Gastrocnemius medialis (tissue), 4 donors: ENCODE results near the gene NDUFAF4. TPM values are rescaled to one million over a fixed set of nuclear protein-coding genes. Genes with fewer than 3 reads are reported as not detected.

Experiments
- ATAC-seq, 2 donors: fragments of 150-250 bp; one replicate each; pipeline ENCODE4 v1.9.1; 2016
- DNase-seq, 2 donors: peaks; one replicate each; pipeline ENCODE4 v3.0.0-alpha.2; 2019
- H3K27ac ChIP-seq, 4 donors: fragments of 200-600 bp; sonication (generic); 1 replicate in 1 of 4; 2 replicates in 3 of 4; pipeline ENCODE4 v1.5.1; 2016 to 2018; ENCODE audit warnings: mild to moderate bottlenecking in 2 of 4, moderate library complexity in 1 of 4
- H3K27me3 ChIP-seq, 3 donors: fragments of 200-600 bp; sonication (generic) in 2 of 3; 1 replicate in 1 of 3; 2 replicates in 2 of 3; pipeline versions ENCODE4 v1.5.1 to v1.6.0; 2016 to 2019; ENCODE audit warnings: mild to moderate bottlenecking in 1 of 3, moderate library complexity in 1 of 3
- H3K36me3 ChIP-seq, 2 donors: fragments of 200-600 bp; sonication (generic) in 1 of 2; one replicate each; pipeline ENCODE4 v1.5.1; 2017 to 2018
- H3K4me1 ChIP-seq, 2 donors: fragments of 200-600 bp; sonication (generic) in 1 of 2; one replicate each; pipeline ENCODE4 v1.5.1; 2016 to 2017; ENCODE audit warnings: mild to moderate bottlenecking in 2 of 2
- H3K4me3 ChIP-seq, 4 donors: fragments of 200-600 bp; sonication (generic) in 3 of 4; 1 replicate in 1 of 4; 2 replicates in 3 of 4; pipeline ENCODE4 v1.5.1; 2016 to 2019; ENCODE audit warnings: mild to moderate bottlenecking in 2 of 4
- H3K9me3 ChIP-seq, 3 donors: fragments of 200-600 bp; sonication (generic) in 2 of 3; 1 replicate in 1 of 3; 2 replicates in 2 of 3; pipeline ENCODE4 v1.5.1; 2016 to 2019
- CTCF ChIP-seq, 5 experiments: fragments of 450-650 bp in 3 of 5; fragments of 200-600 bp in 2 of 5; sonication (generic) in 2 of 5; IDR thresholded peaks in 4 of 5; conservative IDR thresholded peaks in 1 of 5; 1 replicate in 4 of 5; 2 replicates in 1 of 5; pipeline ENCODE4 v1.5.1; 2016 to 2019; ENCODE audit warnings: antibody characterized with exemption in 5 of 5, mild to moderate bottlenecking in 3 of 5, moderate library complexity in 3 of 5
- POLR2A ChIP-seq, 2 donors: fragments of 450-650 bp; IDR thresholded peaks; one replicate each; pipeline ENCODE4 v1.6.1; 2017; ENCODE audit warnings: antibody characterized with exemption in 2 of 2, mild to moderate bottlenecking in 2 of 2, moderate library complexity in 2 of 2
- in situ Hi-C, 4 donors: fragments of 200-750 bp; cut with MboI; loops; one replicate each; pipeline versions ENCODE4 v1.15.0 to v1.8.0; 2017; ENCODE audit warnings: low sequenced_read_pairs in 4 of 4
- intact Hi-C: fragments of 100-400 bp; cut with DNase I; formaldehyde crosslinking; loops from one replicate; pipeline ENCODE4 v1.15.1; 2023; ENCODE audit warnings: low total_unique reads
- total RNA-seq, 4 donors: library from RNA; depleted of rRNA; stranded (reverse); fragments of >200 nt; gene quantifications; one replicate each; pipeline versions ENCODE4 v1.1.0 to v1.2.3, GENCODE V29; 2016

NDUFAF4 gene
- total RNA-seq, 4 donors from 2014 or later = 31.3 to 63.9 (median 45.8) TPM

- Histone ChIP-seq H3K9me3 (no peaks in the 10 kb centered on the region), H3K27ac (no peak overlapping the region), H3K4me1 (no peaks in the 10 kb centered on the region), H3K4me3 (no peak overlapping the region), H3K27me3 (no peaks in the 10 kb centered on the region), H3K36me3 (no peaks in the 10 kb centered on the region)
- ATAC-seq (no peak), DNase-seq (no peak)
- no peak for TF ChIP-seq POLR2A (IDR thresholded peaks at IDR 0.05)
- TF ChIP-seq CTCF (IDR thresholded peaks at IDR 0.05 in 4 of 5, conservative IDR thresholded peaks at IDR 0.05 in 1 of 5) = no peak
- intact Hi-C loops = no loop called here
- in situ Hi-C loops = no loop called here
Measured at GRCh38 chr6:96865055-96865405, 32.7 kb downstream of the NDUFAF4 start.

- Histone ChIP-seq H3K4me1 (no peaks in the 10 kb centered on the region), H3K27me3 (no peaks in the 10 kb centered on the region), H3K27ac (no peak overlapping the region), H3K9me3 (no peaks in the 10 kb centered on the region), H3K36me3 (no peaks in the 10 kb centered on the region), H3K4me3 (no peak overlapping the region)
- in situ Hi-C loops = no loop called here
- TF ChIP-seq CTCF (IDR thresholded peaks at IDR 0.05 in 4 of 5, conservative IDR thresholded peaks at IDR 0.05 in 1 of 5) (no peak), POLR2A (IDR thresholded peaks at IDR 0.05) (no peak)
- ATAC-seq (no peak), DNase-seq (no peak)
- intact Hi-C loops = no loop called here
Measured at GRCh38 chr6:96864216-96865054, 33.3 kb downstream of the NDUFAF4 start.

GRCh38 chr6:96862560-96862959 is 35.1 kb downstream of the NDUFAF4 start:
- no peaks in the 10 kb centered on the region for H3K4me1 ChIP-seq
- DNase-seq (no peak), ATAC-seq (no peak)
- H3K27ac ChIP-seq = no peak overlapping the region
- H3K4me3 ChIP-seq = no peak overlapping the region
- in situ Hi-C loops = no loop called here
- intact Hi-C loops = no loop called here
- H3K9me3 ChIP-seq = no peaks in the 10 kb centered on the region
- no peaks in the 10 kb centered on the region for H3K36me3 ChIP-seq
- TF ChIP-seq CTCF (IDR thresholded peaks at IDR 0.05 in 4 of 5, conservative IDR thresholded peaks at IDR 0.05 in 1 of 5) (no peak), POLR2A (IDR thresholded peaks at IDR 0.05) (no peak)
- no peaks in the 10 kb centered on the region for H3K27me3 ChIP-seq

GRCh38 chr6:96861588-96861987 is 36.1 kb downstream of the NDUFAF4 start:
- in situ Hi-C loops (no loop called here), intact Hi-C loops (no loop called here)
- Histone ChIP-seq H3K27me3 (no peaks in the 10 kb centered on the region), H3K4me3 (no peak overlapping the region), H3K36me3 (no peaks in the 10 kb centered on the region), H3K9me3 (no peaks in the 10 kb centered on the region), H3K4me1 (no peaks in the 10 kb centered on the region), H3K27ac (no peak overlapping the region)
- DNase-seq (no peak), ATAC-seq (no peak)
- TF ChIP-seq CTCF (IDR thresholded peaks at IDR 0.05 in 4 of 5, conservative IDR thresholded peaks at IDR 0.05 in 1 of 5) (no peak), POLR2A (IDR thresholded peaks at IDR 0.05) (no peak)

- H3K9me3 ChIP-seq = no peaks in the 10 kb centered on the region
- TF ChIP-seq POLR2A (IDR thresholded peaks at IDR 0.05) (no peak), CTCF (IDR thresholded peaks at IDR 0.05 in 4 of 5, conservative IDR thresholded peaks at IDR 0.05 in 1 of 5) (no peak)
- H3K4me3 ChIP-seq = no peak overlapping the region
- in situ Hi-C loops (no loop called here), intact Hi-C loops (no loop called here)
- no peak for ATAC-seq
- DNase-seq = no peak
- no peaks in the 10 kb centered on the region for H3K36me3 ChIP-seq
- no peaks in the 10 kb centered on the region for H3K4me1 ChIP-seq
- no peaks in the 10 kb centered on the region for H3K27me3 ChIP-seq
- no peak overlapping the region for H3K27ac ChIP-seq
Measured at GRCh38 chr6:96856856-96857255, 40.8 kb downstream of the NDUFAF4 start.
